DMS 273 (cell line): Measurements from ENCODE around the gene NKG7.

Experiments used
- DNase-seq: peaks from one replicate; lab custom pipeline; 2025; ENCODE audit not compliant: unreplicated experiment; lab: John Stamatoyannopoulos, UW

The NKG7 gene

DNA sequence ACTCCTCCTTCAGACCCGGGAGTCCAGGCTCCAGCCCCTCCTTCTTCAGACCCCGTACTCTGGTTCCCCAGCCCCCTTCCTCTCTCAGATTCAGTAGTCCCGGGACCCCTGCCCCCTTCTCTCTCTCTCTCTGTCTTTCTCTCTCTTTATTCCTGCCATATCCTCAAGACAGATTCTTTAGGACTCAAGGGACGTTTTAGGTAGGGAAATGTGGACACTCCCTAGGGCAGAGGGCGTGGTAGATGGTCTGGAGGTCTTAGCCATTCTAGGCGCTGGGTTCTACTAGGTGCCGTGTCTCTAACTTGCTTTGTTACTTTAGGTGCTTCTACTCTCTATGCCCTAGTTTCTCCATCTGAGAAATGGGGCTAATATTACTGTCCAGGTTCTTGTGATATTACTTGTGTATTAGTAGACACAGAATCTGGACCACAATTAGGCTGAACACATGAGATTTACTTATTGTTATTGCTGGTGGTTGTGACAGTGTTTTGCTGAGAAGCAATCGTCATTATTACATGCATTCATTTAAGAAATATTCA is 18.7 kb upstream of the NKG7 start:
- no peak for DNase-seq

DNA sequence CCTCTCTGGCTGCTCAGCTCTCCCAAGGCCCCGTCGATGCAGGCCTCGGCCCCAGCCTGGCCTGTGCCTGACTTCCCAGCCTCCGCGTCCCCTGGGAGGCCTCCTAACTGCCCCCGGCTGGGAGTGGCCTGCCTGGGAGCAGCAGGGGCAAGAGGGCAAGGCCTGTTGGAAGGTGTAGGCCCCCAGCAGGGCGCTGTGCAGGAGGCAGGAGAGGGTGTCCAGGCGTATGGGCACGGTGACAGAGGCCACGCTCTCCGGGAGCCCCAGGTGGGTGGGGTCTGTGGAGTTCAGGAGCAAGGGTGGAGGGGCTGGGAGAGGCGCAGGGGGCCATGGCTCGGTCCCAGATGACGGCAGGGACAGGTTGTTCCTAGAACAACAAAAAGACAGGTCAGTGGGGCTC is 16.7 kb upstream of the NKG7 start:
- no peak for DNase-seq

DNA sequence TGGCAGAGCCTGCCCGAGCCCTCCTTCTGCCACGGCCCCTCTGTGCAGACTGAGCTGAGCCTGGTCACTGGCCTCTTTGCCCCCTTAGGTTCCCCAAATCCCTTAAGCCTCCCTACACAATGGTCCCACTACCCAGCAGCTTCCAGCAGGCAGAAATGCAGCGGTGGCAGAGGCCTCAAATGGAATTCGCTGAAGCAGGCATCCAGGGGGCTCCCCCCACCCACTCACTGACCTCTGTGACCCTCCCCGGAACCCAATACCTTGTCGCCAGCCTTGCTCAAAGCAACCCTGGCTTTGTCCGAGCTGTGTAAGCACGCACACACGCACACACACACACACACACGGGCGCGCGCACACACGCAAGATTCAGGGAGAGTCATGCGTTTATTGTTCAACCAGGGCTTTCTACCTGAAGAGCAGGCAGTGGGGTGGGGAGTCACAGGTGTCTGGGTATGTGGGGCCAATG is 15.5 kb upstream of the NKG7 start, which contains the start of gene LIM2:
TSS of gene LIM2 (minus strand) at position 51 of the 466 bp plus-strand sequence. CDS start 531 bp downstream, outside the sequence.
- no peak for DNase-seq

DNA sequence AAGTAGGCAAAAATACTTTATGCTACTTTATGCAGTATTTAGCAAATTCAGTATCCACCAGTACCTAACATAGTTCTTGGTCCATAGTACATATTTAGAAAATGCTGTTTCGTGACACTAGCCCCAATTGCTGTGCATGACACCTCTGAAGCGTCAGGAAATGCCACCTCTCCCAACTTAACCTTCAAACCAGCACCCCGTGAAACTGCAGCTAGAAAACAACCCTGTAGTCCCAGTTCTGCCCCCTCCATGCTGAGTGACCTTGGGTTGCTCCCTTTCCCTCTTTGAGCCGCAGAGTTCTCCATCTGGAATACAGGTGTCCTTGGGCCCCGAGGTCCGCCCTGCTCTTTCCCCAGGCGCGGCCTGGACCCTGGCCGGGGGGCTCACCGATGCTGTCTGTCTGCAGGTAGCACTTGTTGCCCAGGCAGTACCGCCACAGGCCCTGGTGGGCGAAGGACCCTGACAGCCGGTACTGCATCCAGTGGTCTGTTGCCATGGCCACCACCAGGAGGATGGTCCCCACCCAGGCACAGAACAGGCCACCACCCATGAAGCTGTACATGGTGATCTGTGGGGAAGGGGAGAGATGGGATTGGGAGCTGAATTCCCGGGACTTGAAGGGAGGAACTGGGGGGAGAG is 14.5 kb upstream of the NKG7 start:
- DNase-seq: no peak

DNA sequence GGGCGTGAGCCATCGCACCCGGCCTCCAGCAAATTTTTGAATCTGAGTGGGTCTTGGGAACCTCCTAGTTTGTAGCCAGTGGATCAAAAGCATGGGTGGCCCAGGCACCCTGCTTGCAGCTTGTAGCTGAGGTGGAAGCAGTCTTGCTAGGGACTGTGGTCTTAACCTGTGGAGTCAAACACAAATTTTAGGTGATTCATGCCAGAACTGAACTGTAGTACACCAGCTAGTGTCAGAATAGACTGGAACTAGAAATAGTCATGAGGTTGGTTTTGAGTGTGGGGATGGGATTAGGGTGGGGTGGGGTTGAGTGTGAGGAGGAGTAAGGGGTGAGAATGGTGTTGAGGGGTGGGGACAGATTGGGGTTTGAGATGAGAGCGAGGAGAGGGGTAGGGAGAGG is 9.6 kb upstream of the NKG7 start:
- no peak for DNase-seq

DNA sequence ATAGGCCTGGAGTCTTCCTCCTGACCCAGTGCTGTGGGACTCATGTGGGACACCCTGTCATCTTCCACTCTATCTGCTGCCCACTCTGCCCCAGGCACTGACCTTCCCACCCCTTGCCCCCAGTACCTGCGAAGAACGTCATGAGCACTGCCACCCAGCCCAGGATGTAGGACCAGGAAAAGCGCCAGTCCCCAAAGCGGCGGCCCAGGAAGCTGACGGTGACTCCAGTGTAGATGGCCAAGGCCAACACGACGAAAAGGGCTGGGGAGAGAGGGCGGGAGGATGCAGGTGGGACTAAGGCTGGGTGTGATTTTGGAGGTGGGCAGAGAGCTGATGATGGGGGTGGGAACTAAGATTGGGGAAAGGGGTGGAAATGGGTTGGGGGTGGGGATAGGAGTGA is 7.9 kb upstream of the NKG7 start:
- DNase-seq: no peak

DNA sequence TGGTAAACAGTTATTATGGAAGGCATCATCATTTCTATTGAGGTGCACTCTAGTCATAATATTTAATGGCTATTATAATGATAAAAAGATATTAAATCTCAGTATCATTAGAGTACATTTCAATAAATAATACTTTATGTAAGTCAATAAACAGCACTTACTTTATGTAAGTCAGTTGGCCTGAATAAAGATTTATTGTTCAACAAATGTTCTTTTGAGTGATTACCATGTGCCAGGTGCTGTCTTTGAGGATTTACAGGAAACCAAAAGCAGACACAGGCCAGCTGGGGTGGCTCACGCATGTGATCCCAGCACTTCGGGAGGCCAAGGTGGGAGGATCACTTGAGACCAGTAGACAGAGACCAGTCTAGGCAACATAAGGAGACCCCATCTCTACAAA is 5.0 kb upstream of the NKG7 start:
- DNase-seq: no peak

DNA sequence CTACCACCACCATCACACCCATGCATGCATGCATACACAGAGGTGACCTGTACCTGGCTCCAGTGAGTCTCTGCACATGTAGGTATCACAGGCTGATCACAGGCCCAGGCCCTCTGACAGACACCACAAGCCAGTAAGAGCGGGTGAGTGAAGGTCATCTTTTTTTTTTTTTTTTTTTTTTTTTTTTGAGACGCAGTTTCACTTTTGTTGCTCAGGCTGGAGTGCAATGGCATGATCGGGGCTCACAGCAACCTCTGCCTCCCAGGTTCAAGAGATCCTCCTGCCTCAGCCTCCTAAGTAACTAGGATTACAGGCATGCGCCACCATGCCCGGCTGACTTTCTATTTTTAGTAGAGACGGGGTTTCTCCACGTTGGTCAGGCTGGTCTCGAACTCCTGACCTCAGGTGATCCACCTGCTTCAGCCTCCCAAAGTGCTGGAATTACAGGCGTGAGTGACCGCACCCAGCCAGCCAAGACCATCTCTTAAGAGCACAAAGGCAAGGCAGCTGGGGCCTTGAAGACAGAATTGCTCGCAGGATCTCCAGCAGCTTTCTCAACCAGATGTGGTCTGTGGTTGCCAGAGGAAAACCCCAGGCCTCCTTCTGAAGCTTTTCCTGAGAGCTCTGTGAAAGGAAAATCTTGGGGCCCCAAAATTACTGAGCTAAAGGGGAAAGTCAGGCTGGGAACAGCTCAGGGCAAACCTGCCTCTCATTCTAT is 3.2 kb upstream of the NKG7 start:
- DNase-seq: no peak

DNA sequence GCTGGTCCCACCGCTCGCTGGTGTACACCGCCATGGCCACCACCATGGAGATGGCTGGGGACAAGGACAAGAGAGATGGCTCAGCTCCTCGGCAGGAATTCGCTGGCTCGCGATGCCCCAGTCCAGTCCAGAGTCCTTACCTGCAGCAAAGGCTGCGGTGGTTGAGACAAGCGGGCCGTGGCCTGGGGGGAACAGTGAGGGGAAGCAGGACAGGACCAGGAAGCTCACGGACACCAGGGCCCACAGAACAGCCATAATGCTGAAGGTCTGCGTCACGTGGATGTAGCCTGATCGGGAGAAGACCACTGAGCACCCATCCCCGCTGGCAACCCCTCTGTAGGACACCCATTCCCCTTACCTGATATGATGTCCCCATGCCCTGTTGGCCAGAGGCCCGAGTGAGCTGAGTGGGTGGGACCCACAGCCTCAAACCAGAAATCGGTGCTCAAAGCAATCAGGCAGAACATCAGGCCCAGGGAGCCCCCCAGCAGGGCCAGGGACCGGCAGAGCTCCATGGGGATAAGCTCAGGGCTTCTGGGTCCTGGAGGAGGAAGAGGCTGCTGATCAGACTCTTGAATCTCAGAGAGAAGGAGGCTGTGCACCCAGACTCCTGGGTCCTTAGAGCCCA is 319 bp downstream of the NKG7 start:
- DNase-seq: no peak

DNA sequence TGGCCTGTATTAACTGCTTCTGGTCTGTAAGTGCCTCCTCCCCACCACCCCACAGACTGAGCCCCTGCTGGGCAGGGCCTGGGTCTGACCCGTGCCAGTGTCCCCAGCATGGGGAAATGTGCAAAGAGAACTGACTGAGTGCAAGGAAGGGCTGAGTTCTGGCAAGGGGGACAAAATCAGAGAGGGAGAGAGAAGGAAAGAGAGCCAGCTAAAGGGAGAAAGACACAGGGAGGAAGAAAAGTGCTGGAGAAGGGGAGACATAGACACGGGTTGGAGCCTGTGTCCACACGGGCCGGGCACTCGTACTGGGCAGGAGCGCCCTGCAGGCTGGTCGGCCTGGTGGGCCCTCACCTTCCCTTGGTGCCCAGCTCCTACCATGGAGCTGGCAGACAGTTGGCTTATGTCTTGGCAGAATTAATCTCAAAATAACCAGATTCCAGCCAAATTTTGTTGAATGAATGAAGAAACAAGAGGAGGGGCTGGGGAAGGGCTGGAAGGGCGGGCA is 1.2 kb downstream of the NKG7 start:
- DNase-seq: no peak

DNA sequence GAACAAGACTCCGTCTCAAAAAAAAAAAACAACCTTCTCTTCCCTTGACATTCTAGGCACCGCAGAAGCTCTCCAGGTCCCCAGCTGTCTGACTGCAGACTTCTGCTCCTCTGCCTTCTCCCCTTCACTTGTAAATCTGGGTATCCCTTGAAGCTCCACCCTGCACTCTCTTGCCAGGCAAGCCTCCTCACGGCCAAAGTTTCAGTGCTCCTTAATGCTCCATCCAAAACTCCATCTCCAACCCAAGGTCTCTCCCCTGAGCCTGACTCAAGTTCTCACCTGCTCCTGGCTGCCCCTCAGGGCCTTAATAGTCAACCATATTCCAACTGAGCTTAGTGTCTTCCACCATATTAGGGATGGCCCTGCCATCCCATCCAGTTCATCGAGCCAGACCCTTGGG is 2.2 kb downstream of the NKG7 start:
- DNase-seq: no peak

DNA sequence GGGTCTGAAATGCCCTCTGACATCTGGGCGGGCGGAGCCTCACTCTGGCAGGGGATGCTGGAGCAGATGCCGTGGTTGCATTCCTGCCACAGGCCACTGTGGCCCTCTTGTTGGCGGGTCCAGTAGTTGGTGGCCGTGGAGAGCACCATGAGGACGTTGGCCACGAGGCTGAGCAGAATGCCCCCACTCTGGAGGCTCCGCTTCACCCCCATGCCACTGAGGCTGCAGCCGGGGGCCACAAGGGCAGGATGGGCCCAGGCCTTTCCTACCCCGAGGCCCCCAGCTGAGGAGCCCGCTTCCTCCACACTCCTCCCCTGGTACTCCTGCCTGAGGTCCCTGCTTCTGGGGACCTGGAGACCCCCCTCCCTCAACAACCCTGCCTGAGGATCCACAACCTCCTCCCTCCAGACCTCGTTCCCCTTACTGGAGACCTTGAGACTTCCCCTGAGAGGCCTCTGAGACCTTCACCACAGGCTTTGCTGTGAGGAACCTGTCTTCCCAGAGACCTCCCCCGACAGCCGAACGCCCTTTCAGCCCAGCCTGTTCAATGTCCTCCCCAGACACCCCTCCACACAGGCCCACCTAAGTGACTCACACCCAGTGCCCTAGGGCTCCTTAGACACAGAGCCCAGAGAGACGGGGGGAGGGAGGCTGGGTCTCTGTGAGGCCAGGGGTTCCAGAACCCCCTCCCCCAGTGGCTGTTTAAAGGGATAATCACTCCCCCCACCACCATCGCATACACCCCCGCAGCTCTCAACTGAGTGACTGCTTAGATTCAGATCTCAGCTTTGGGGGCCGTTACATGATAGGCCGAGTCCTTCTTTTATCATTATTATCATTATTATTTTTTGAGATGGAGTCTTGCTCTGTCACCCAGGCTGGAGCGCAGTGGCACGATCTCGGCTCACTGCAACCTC is 3.8 kb downstream of the NKG7 start, which contains the start of gene CLDND2:
TSS of gene CLDND2 (minus strand) at position 638 of the 917 bp plus-strand sequence. CDS start at position 212, 426 bp downstream.
- no peak for DNase-seq

DNA sequence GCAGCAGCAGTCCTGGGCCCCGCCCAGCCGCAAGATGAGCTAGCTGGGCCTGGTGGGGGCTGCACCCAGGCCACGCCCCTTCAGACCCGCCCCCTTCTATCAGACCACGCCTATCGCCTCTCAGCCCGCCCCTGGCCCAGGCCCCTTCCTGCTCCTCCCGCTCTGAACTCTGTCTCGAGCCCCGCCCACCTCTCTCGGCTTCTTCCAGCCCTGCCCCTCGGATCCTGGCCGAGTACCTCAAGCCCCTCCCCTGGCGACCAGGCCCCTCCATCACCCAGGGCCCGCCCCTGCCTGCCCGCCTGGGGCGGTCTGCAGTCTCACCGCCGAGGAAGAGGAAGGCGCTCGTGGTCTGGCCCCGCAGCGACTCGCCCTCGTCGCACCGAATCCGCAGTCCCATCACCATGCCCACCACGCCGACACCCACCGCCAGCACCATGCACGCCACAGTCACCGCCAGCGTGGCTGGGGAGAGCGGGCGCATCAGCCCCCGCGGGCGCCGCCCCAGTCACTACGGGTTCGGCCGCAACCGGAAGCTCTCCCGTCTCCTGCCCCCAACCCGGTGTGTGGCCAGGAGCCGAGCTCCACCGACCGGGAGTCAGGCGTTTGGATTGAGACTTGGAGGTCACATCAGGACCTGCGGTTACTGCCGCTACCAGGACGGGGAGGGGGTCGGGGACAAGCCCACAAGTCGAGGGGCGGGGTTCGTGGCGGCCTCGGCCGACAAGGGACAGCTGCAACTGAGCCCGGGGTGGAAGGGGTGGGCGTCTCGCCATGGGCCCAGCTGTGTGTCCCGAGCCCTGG is 4.7 kb downstream of the NKG7 start:
- DNase-seq: peak; percentile 99

DNA sequence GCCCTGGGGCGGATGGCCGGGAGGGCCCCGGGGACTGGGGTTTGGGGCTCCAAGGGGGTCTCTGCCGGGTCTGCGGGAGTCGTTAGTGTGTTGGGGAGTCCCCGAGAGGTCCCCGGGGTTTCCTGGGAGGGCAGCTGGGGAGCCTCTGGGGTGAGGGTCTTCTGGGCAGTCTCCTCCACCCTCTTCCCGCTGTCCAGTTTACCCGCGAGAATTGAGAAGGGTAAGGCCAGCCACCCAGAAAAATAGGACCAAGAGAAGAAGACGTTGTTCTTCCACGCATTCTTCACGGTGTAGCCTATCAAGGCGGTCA is 5.2 kb downstream of the NKG7 start:
- DNase-seq: no peak

DNA sequence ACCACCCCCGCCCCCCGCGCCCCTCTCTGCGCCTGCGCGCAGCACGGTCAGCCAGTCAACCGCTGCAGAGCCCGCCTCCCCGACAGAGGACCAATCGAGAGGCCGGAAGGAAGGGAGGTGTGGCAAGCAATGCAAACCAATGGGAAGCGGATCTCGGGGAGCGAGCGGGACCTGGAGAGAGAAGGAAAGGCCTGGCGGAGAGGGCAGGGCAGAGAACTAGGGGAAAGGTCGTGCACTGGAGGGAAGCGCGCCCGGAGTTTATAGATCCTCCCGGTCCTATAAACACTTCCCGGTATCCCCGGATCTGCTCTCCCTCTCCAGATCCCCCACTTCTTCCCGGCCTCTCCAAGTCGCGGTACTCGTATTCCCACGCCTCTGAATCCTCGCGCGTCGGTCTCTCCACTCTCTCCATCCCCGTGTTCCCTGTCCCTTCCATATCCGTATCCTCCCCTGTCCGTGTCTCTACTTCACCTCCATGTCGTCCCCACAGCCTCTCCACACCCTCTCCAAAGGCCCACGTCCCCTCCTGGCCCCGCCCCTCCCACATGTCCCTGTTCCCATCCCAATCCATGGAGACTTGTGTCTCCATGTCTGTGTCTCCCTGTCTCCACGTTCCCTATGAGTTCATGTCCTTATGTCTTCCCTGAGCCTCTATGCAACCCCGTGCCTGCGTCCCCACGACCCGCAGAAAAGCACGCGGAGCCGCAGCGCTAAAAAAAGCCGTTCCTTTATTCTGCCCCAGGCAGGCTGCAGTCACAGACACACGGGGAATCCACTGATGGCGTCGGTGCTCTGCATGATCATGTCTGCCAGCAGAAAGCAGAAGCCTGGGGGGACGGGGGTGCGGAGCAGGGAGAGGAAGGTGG is 5.8 kb downstream of the NKG7 start:
- DNase-seq: peak; percentile 99

DNA sequence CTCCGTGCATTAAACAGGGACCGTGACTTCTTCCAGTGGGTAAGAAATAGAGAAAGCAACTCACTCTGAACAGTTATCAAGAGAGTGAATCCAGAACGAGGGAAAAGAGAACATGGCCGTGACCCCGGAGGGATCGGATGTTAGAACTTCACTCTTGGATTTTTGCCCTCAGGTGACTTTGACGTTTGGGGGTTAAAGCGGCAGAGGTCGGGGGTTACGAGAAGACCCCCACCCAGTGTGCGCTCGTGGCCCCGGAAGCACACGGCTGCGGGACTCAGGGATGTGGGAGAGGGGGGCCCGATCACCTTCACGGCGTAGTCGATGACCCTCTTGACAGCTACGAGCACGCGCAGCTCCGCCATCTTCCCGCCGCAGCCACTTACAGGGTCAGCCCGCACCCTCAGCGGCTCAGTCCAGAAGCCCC is 6.5 kb downstream of the NKG7 start, which contains the start of gene ETFB:
TSS of gene ETFB (minus strand) at position 424 of the 424 bp plus-strand sequence. CDS start at position 362, 62 bp downstream.
- no peak for DNase-seq

DNA sequence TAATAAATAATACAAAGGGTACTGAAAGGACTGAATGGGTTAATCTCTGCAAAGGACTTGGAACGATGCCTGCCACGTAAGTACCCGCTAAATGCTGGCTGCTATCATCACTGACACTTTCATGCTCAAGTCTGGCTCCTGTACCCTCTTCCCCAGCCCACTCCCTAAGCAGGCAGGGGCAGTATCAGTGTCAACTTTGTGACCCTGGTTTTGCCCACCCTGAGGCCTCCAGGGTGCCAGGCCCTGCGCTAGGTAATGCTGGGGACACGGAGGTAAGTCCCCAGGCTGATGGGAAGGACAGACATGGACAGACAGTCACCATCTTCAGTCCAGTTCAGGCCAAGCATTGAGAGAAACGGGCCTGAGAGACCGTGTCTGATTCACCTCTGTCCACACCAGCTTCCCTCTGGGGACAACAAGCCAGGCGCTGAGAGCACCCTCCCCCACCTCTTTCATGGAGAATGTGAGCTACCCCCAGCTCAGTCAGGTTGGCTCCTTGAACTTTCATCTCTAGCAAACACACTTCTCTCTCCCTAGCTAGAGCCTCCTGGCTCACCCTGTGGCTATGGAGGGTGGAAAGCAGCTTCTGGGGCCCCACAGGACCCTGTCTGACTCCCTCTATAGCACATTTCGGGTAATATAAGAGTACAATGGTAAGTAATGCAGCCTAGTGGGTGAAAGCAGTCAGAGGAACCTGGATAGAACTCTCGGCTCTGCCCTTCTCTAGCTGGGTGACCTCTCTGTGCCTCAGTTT is 7.1 kb downstream of the NKG7 start:
- DNase-seq: peak; percentile 54
